Esophagus (tissue), 2 donors: ENCODE measurements around the gene PDGFD. TPM values are rescaled to one million over a fixed set of nuclear protein-coding genes. Genes with fewer than 3 reads are reported as not detected.

ENCODE experiments used
- H3K27ac ChIP-seq, 2 donors: one replicate each; pipeline ENCODE4 v1.5.1; 2013; ENCODE audit warnings: low read depth in 2 of 2, mild to moderate bottlenecking in 2 of 2, inconsistent platforms in 1 of 2, low read length in 1 of 2, moderate library complexity in 1 of 2
- H3K27me3 ChIP-seq, 2 donors: one replicate each; pipeline ENCODE4 v1.6.1; 2013; ENCODE audit warnings: low read length in 2 of 2, control low read depth in 1 of 2, mild to moderate bottlenecking in 1 of 2; ENCODE audit not compliant: insufficient read depth in 2 of 2, control insufficient read depth in 1 of 2
- H3K36me3 ChIP-seq, 2 donors: one replicate each; pipeline ENCODE4 v1.6.1; 2013; ENCODE audit warnings: low read length in 1 of 2; ENCODE audit not compliant: control insufficient read depth in 2 of 2, insufficient read depth in 2 of 2
- H3K4me1 ChIP-seq, 2 donors: one replicate each; pipeline ENCODE4 v1.6.1; 2013; ENCODE audit warnings: low read length in 1 of 2; ENCODE audit not compliant: control insufficient read depth in 2 of 2, insufficient read depth in 2 of 2
- H3K4me3 ChIP-seq, 2 donors: one replicate each; pipeline ENCODE4 v1.5.1; 2013; ENCODE audit warnings: low read length in 2 of 2, mild to moderate bottlenecking in 2 of 2, low read depth in 1 of 2, moderate library complexity in 1 of 2
- H3K9me3 ChIP-seq, 2 donors: one replicate each; pipeline ENCODE4 v1.6.1; 2013; ENCODE audit warnings: mild to moderate bottlenecking in 2 of 2, low read depth in 1 of 2, low read length in 1 of 2, moderate library complexity in 1 of 2; ENCODE audit not compliant: control insufficient read depth in 2 of 2, insufficient read depth in 1 of 2
- WGBS, 2 donors: extraction: QIAGEN DNeasy Blood & Tissue Kit; methylation state at CpG; one replicate each; pipeline ENCODE4 v1.1.7; 2013; 5-methylcytosine and 5-hydroxymethylcytosine counted together
- polyA plus RNA-seq, 2 donors: library from polyadenylated mRNA; stranded (reverse); fragments of 200-250 nt; gene quantifications; one replicate each; pipeline ENCODE4 v1.2.3, GENCODE V29; 2013
- donor health status: healthy with polysubstance abuse.
- donor health status: Bipolar disorder and iron deficiency.

Gene PDGFD
- polyA plus RNA-seq, 2 donors, result 0.35 to 0.52 TPM

GRCh38 chr11:103883856-103884255 lies 280.1 kb downstream of the PDGFD start:
- H3K9me3 ChIP-seq, result no peaks in the 10 kb centered on the region
- no peak overlapping the region for H3K27ac ChIP-seq
- no peaks in the 10 kb centered on the region for H3K27me3 ChIP-seq
- no peaks in the 10 kb centered on the region for H3K36me3 ChIP-seq
- no peak overlapping the region for H3K4me3 ChIP-seq
- WGBS, 2 donors, result 76 to 77% methylated on average over 1 of the region's 1 CpG
- H3K4me1 ChIP-seq, result no peaks in the 10 kb centered on the region

- WGBS, 2 donors, result 94 to 95% methylated on average over 2 of the region's 2 CpGs
- Histone ChIP-seq H3K36me3 (no peaks in the 10 kb centered on the region), H3K9me3 (no peaks in the 10 kb centered on the region), H3K27me3 (no peaks in the 10 kb centered on the region), H3K27ac (no peak overlapping the region), H3K4me1 (no peaks in the 10 kb centered on the region), H3K4me3 (no peak overlapping the region)
Measured at GRCh38 chr11:103883291-103883690, 280.7 kb downstream of the PDGFD start.

GRCh38 chr11:103881584-103881983 lies 282.4 kb downstream of the PDGFD start:
- H3K36me3 ChIP-seq, result no peaks in the 10 kb centered on the region
- H3K27me3 ChIP-seq, result no peaks in the 10 kb centered on the region
- no peak overlapping the region for H3K4me3 ChIP-seq
- H3K27ac ChIP-seq, result no peak overlapping the region
- H3K9me3 ChIP-seq, result no peaks in the 10 kb centered on the region
- H3K4me1 ChIP-seq, result no peaks in the 10 kb centered on the region
- 41 to 74% methylated on average over 1 of the region's 1 CpG for WGBS, 2 donors

GRCh38 chr11:103880968-103881367 lies 283.0 kb downstream of the PDGFD start:
- no peaks in the 10 kb centered on the region for H3K36me3 ChIP-seq
- 84 to 85% methylated on average over 4 of the region's 4 CpGs for WGBS, 2 donors
- no peak overlapping the region for H3K4me3 ChIP-seq
- no peaks in the 10 kb centered on the region for H3K9me3 ChIP-seq
- no peak overlapping the region for H3K27ac ChIP-seq
- H3K27me3 ChIP-seq, result no peaks in the 10 kb centered on the region
- H3K4me1 ChIP-seq, result no peaks in the 10 kb centered on the region

- H3K27me3 ChIP-seq, result no peaks in the 10 kb centered on the region
- H3K4me3 ChIP-seq, result no peak overlapping the region
- H3K36me3 ChIP-seq, result no peaks in the 10 kb centered on the region
- no peaks in the 10 kb centered on the region for H3K9me3 ChIP-seq
- no peaks in the 10 kb centered on the region for H3K4me1 ChIP-seq
- H3K27ac ChIP-seq, result no peak overlapping the region
Measured at GRCh38 chr11:103878646-103879045, 285.3 kb downstream of the PDGFD start.

GRCh38 chr11:103877221-103877620 lies 286.7 kb downstream of the PDGFD start:
- H3K27ac ChIP-seq, result no peak overlapping the region
- no peaks in the 10 kb centered on the region for H3K36me3 ChIP-seq
- H3K9me3 ChIP-seq, result no peaks in the 10 kb centered on the region
- no peaks in the 10 kb centered on the region for H3K4me1 ChIP-seq
- no peak overlapping the region for H3K4me3 ChIP-seq
- H3K27me3 ChIP-seq, result no peaks in the 10 kb centered on the region

- H3K4me1 ChIP-seq, result no peaks in the 10 kb centered on the region
- 71 to 79% methylated on average over 2 of the region's 2 CpGs for WGBS, 2 donors
- H3K4me3 ChIP-seq, result no peak overlapping the region
Measured at GRCh38 chr11:103875855-103876510, 288.0 kb downstream of the PDGFD start.

GRCh38 chr11:103872748-103873147 lies 291.2 kb downstream of the PDGFD start:
- H3K27me3 ChIP-seq, result no peaks in the 10 kb centered on the region
- no peak overlapping the region for H3K4me3 ChIP-seq
- 93% methylated on average over 3 of the region's 3 CpGs for WGBS, 2 donors
- no peaks in the 10 kb centered on the region for H3K4me1 ChIP-seq
- no peaks in the 10 kb centered on the region for H3K9me3 ChIP-seq
- H3K27ac ChIP-seq, result no peak overlapping the region
- no peaks in the 10 kb centered on the region for H3K36me3 ChIP-seq

More at GRCh38 chr11:103875855-103876510, 288.0 kb downstream of the PDGFD start:
- Histone ChIP-seq H3K27ac (no peak overlapping the region), H3K9me3 (no peaks in the 10 kb centered on the region), H3K36me3 (no peaks in the 10 kb centered on the region), H3K27me3 (no peaks in the 10 kb centered on the region)

GRCh38 chr11:103871923-103872551 lies 291.9 kb downstream of the PDGFD start:
- Histone ChIP-seq H3K27me3 (no peaks in the 10 kb centered on the region), H3K36me3 (no peaks in the 10 kb centered on the region), H3K9me3 (no peaks in the 10 kb centered on the region), H3K4me1 (no peaks in the 10 kb centered on the region), H3K27ac (no peak overlapping the region), H3K4me3 (no peak overlapping the region)
- WGBS, 2 donors, result 68 to 70% methylated on average over 6 of the region's 6 CpGs

- no peak overlapping the region for H3K4me3 ChIP-seq
- no peaks in the 10 kb centered on the region for H3K36me3 ChIP-seq
- H3K27ac ChIP-seq, result no peak overlapping the region
- WGBS, 2 donors, result 81 to 87% methylated on average over 7 of the region's 7 CpGs
- H3K27me3 ChIP-seq, result no peaks in the 10 kb centered on the region
- no peaks in the 10 kb centered on the region for H3K4me1 ChIP-seq
- no peaks in the 10 kb centered on the region for H3K9me3 ChIP-seq
Measured at GRCh38 chr11:103870821-103871309, 293.1 kb downstream of the PDGFD start.
